IMR-90 (cell line): ENCODE measurements around the gene CTPS1.

ENCODE experiments used
- BHLHE40 ChIP-seq: fragments of 150-350 bp; IDR thresholded peaks from 2 replicates; pipeline ENCODE4 v1.6.1; 2016; ENCODE audit warnings: mild to moderate bottlenecking, low read depth, low read length
- CEBPB ChIP-seq: IDR thresholded peaks from 2 replicates; pipeline ENCODE4 v1.6.1; 2012; ENCODE audit warnings: low read depth, low read length, improper control_type of control experiment
- CTCF ChIP-seq: conservative IDR thresholded peaks from 2 replicates; pipeline ENCODE4 v1.5.1; 2012; ENCODE audit warnings: mild to moderate bottlenecking, low read depth, low read length, improper control_type of control experiment
- ELK1 ChIP-seq: fragments of 150-350 bp; IDR thresholded peaks from 2 replicates; pipeline ENCODE4 v1.6.1; 2016; ENCODE audit warnings: low read depth, mild to moderate bottlenecking, low read length, moderate library complexity, borderline replicate concordance
- MAFK ChIP-seq: IDR thresholded peaks from 2 replicates; pipeline ENCODE4 v1.6.1; 2012; ENCODE audit warnings: low read depth, low read length, improper control_type of control experiment
- NFE2L2 ChIP-seq: fragments of 150-350 bp; IDR thresholded peaks from 2 replicates; pipeline ENCODE4 v1.6.1; 2016; ENCODE audit warnings: low read depth, mild to moderate bottlenecking, low read length
- POLR2A ChIP-seq: IDR thresholded peaks from 2 replicates; pipeline ENCODE4 v1.6.1; 2012; ENCODE audit warnings: mild to moderate bottlenecking, low read depth, low read length
- RAD21 ChIP-seq: IDR thresholded peaks from 2 replicates; pipeline ENCODE4 v1.6.1; 2012; ENCODE audit warnings: low read length, improper control_type of control experiment
- RFX5 ChIP-seq: IDR thresholded peaks from 2 replicates; pipeline ENCODE4 v1.8.0; 2012; ENCODE audit warnings: low read depth, mild to moderate bottlenecking, low read length, moderate library complexity
- SMC3 ChIP-seq: fragments of 150-350 bp; IDR thresholded peaks from 2 replicates; pipeline ENCODE4 v1.6.1; 2016; ENCODE audit warnings: low read depth, mild to moderate bottlenecking, antibody characterized with exemption, low read length, moderate library complexity
- USF2 ChIP-seq: fragments of 150-350 bp; IDR thresholded peaks from 2 replicates; pipeline ENCODE4 v1.6.1; 2017; ENCODE audit warnings: mild to moderate bottlenecking, antibody characterized with exemption, low read length, low read depth

GRCh38 chr1:41046347-41046775 is 66.9 kb downstream of the CTPS1 start:
- TF ChIP-seq RAD21: no peak
- no peak for TF ChIP-seq USF2
- no peak for TF ChIP-seq CTCF
- TF ChIP-seq RFX5: no peak
- no peak for TF ChIP-seq BHLHE40
- TF ChIP-seq POLR2A: no peak
- no peak for TF ChIP-seq NFE2L2
- no peak for TF ChIP-seq CEBPB
- no peak for TF ChIP-seq MAFK
- TF ChIP-seq ELK1: no peak
- TF ChIP-seq SMC3: no peak
